GM12874 (cell line): ENCODE measurements around the gene DPP4.

Experiments
- CTCF ChIP-seq: IDR thresholded peaks from 2 replicates; pipeline ENCODE4 v1.5.1; 2011; ENCODE audit warnings: low read depth, mild to moderate bottlenecking, control low read depth, low read length, moderate library complexity; ENCODE audit not compliant: insufficient read depth

DPP4 gene

GRCh38 chr2:161964160-161964559 is 109.9 kb downstream of the DPP4 start:
- no peak for TF ChIP-seq CTCF

DNA sequence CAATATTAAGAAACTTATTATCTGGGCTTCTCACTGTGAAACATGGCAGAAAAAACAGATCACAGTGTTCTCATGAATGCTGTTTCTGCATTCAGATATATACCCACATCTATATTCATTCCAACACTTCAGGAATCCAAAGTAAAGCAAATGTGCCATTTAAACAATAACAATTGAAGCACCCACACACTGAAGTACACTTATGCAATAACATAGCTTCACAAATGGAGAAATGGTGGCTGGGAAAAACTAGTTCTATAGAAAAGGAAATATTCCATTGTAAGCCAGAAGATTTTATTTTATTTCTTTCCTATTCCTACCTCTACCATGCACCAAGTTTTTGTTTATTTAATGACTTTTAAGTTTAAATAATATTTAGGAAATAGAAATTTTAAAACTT is 111.9 kb downstream of the DPP4 start:
- TF ChIP-seq CTCF: no peak

GRCh38 chr2:161961061-161961460 is 113.0 kb downstream of the DPP4 start:
- TF ChIP-seq CTCF: no peak

GRCh38 chr2:161956738-161957137 is 117.3 kb downstream of the DPP4 start:
- no peak for TF ChIP-seq CTCF

DNA sequence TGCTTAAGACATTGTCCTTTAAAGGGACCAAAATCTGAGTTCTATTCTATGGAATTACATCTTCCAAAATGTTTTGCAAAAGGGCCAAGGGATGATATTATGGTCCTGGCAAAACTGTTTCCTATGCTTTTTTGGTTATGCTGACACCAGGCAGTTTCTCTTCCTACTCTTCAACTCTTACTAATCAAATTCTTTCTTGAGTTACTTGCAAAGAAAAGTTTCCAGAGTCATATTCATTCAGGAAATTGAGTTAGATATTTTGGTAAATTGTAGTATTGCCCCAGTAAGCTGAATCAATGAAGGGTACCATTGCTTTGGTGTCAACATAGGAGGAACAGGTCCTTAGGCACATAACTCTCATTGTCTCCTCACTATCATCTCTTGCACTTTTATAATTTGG is 118.8 kb downstream of the DPP4 start:
- TF ChIP-seq CTCF: no peak

DNA sequence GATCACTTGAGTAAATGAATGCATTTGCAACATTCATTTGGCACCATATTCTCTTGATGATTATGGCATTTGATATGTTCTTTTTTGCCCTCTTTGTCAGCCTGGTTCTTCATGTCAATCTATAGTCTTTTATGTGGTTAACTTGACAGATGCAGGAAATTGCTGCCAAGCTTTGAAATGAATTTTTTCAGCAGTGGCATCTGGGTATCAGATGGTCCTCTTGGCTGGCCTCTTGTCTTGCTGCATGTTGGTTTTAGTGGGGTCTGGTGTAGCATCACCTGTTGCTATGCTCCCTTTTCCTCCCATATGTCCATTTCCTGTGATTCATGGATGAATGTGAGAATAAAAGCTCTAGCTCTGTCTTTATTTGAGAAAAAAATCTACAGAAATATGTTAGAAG is 119.9 kb downstream of the DPP4 start:
- no peak for TF ChIP-seq CTCF

GRCh38 chr2:161952783-161953191 is 121.2 kb downstream of the DPP4 start:
- TF ChIP-seq CTCF: no peak

DNA sequence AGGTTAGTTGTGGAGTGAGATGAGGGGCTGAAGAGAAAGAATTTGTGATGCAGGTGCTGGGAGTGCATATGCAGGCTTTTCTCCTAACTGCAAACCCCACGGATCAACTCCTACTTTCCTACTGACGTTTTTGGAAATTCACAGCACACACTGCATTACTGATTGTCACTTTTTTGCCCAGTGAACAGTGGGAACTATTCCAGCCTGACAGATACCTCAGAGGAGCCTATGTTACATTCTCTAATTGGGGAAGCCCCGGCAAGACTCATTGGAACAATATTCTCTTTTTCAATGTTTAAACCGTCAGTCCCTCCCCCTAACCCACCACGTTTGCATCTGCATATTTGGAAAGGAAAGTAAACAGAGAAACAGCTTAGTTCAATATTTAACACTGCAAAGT is 126.2 kb downstream of the DPP4 start:
- no peak for TF ChIP-seq CTCF
